GM12891 (cell line): ENCODE results near the gene TRIM36.

Source experiments
- DNase-seq: peaks from one replicate; pipeline ENCODE4 v3.0.0; 2011; ENCODE audit warnings: low spot score; ENCODE audit not compliant: insufficient read length
- FAIRE-seq: peaks from 2 replicates; lab custom pipeline; 2011; peaks lifted over from hg19 to GRCh38; lab: Jason Lieb, UNC
- PAX5 ChIP-seq: IDR thresholded peaks from 2 replicates; pipeline ENCODE4 v1.6.1; 2011; ENCODE audit warnings: low read length, moderate library complexity, mild to moderate bottlenecking; ENCODE audit not compliant: insufficient read depth, severe bottlenecking
- POLR2A ChIP-seq: IDR thresholded peaks from 2 replicates; pipeline ENCODE4 v1.6.1; 2011; ENCODE audit warnings: low read depth, low read length, control low read depth
- POLR2AphosphoS5 ChIP-seq: IDR thresholded peaks from 2 replicates; pipeline ENCODE4 v1.6.1; 2011; ENCODE audit warnings: low read depth, low read length, control low read depth
- POU2F2 ChIP-seq: IDR thresholded peaks from 2 replicates; pipeline ENCODE4 v1.6.1; 2011; ENCODE audit warnings: low read depth, mild to moderate bottlenecking, control low read depth, low read length, moderate library complexity
- SPI1 ChIP-seq: IDR thresholded peaks from 2 replicates; pipeline ENCODE4 v1.6.1; 2011; ENCODE audit warnings: low read depth, low read length, control low read depth
- TAF1 ChIP-seq: IDR thresholded peaks from 2 replicates; pipeline ENCODE4 v1.6.1; 2011; ENCODE audit warnings: low read depth, low read length, control low read depth

TRIM36 gene

GRCh38 chr5:115168829-115169486 lies 750 bp downstream of the TRIM36 start:
- TF ChIP-seq PAX5 (no peak), POLR2AphosphoS5 (no peak), TAF1 (no peak), SPI1 (no peak), POU2F2 (no peak), POLR2A (no peak)

GRCh38 chr5:115166744-115167393 lies 2.8 kb downstream of the TRIM36 start:
- no peak for DNase-seq
- TF ChIP-seq POU2F2 = no peak
- no peak for TF ChIP-seq TAF1
- no peak for TF ChIP-seq PAX5
- no peak for TF ChIP-seq SPI1
- no peak for TF ChIP-seq POLR2AphosphoS5
- no peak for TF ChIP-seq POLR2A
- FAIRE-seq = no peak

More at GRCh38 chr5:115168829-115169486, 750 bp downstream of the TRIM36 start:
- FAIRE-seq (no peak), DNase-seq (peak; percentile 21)

DNA sequence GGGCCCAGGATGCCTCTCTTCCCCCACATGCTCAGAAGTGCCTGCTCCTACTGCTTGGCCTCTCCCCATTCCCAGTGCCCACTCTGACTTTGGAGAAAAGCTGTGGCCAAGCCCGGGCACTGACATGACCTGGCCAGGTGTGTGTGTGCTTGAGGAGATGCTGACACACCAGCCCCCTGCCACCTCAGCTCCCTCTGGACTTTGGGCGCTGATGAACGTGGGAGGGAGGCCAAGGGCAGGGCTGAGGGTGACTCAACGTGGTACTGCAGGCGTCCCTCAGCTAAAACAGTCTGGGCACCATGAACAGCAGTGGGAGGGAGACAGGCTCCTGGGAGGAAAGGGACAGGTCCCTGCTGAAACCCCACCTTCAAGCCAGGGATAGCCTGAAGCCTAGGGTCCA lies 3.9 kb downstream of the TRIM36 start:
- TF ChIP-seq POU2F2 (no peak), SPI1 (no peak), PAX5 (no peak), POLR2A (no peak), TAF1 (no peak), POLR2AphosphoS5 (no peak)
- FAIRE-seq (no peak), DNase-seq (no peak)

GRCh38 chr5:115160975-115161475 lies 8.7 kb downstream of the TRIM36 start:
- no peak for FAIRE-seq
- TF ChIP-seq PAX5 (no peak), POLR2A (no peak), POLR2AphosphoS5 (no peak), POU2F2 (no peak), TAF1 (no peak), SPI1 (no peak)
- no peak for DNase-seq

DNA sequence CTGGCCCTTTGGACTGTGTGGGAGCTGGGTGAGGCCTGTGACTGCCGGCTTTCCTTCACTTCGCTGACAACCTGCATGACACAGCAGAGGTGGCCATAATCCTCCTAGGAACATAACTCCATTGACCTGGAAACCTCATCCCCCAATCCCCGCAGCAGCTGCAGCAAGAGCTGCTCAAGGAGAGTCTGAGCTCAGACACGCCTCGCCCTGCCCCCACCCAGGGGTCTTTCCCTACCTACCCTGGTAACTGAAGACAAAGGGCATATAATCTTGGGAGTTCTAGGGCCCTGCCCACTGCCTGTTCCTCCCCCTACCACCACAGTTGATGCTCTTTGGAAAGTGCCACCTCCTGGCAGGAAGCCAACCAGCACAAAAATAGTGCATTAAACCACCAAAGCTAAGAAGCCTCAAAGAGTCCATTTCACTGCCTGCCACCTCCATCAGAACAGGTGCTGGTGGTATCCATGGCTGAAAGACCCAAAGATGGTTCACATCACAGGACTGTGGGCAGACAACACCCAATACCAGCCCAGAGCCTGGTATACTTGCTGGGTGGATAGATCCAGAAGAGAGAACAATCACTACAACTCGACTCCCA lies 18.4 kb downstream of the TRIM36 start:
- TF ChIP-seq POLR2A (no peak), SPI1 (no peak), TAF1 (no peak), POLR2AphosphoS5 (no peak)
- no peak for FAIRE-seq
- no peak for DNase-seq

- no peak for FAIRE-seq
- DNase-seq = no peak
- TF ChIP-seq SPI1 = no peak
- no peak for TF ChIP-seq POLR2AphosphoS5
- no peak for TF ChIP-seq POLR2A
- TF ChIP-seq TAF1 = no peak
- no peak for TF ChIP-seq POU2F2
- TF ChIP-seq PAX5 = no peak
These were observed 19.2 kb downstream of the TRIM36 start for GRCh38 chr5:115150512-115150911.

DNA sequence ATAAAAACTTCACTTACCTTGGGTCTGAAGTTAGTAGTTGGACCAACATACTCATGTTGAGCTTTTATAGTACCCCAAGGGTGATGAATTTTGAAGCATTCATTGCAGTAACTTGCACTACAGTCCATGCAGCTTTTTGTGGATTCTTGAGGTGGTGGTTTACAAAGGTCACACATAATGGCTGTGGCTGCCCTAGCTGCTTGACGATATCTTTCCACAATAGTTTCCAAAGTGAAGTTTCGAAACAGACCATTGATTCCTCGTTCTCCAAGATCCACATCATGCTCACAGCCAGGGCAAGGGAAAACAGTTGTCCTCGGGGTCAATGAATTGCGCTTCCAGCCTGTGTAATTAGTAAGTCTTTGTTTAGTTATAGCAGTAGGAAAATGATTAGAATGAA lies 22.7 kb downstream of the TRIM36 start:
- TF ChIP-seq POLR2A = no peak
- TF ChIP-seq POU2F2 = no peak
- TF ChIP-seq PAX5 = no peak
- TF ChIP-seq POLR2AphosphoS5 = no peak
- no peak for TF ChIP-seq TAF1
- no peak for TF ChIP-seq SPI1
- FAIRE-seq (no peak), DNase-seq (no peak)

- DNase-seq = no peak
- no peak for TF ChIP-seq POU2F2
- TF ChIP-seq TAF1 = no peak
- no peak for TF ChIP-seq POLR2A
- TF ChIP-seq POLR2AphosphoS5 = no peak
- TF ChIP-seq SPI1 = no peak
- TF ChIP-seq PAX5 = no peak
- FAIRE-seq = no peak
These were observed 33.4 kb downstream of the TRIM36 start for GRCh38 chr5:115136294-115136693.

DNA sequence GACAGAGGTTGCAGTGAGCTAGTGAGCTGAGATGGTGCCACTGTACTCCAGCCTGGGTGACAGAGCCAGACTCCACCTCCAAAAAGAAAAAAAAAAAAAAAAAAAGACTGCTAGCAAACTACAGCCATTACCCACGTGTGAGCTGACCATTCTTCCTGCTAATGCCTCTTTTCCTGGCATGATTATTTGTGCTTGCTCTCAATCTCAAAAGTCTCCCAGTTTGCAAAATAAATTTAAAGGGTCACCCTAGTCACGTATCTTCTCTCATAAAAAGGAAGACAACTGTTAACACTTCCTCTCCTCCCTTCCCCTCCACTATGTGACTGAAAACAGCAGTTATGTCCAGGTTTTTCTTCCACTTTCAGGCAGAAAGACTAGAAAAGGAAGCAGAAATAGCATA lies 37.2 kb downstream of the TRIM36 start:
- FAIRE-seq (no peak), DNase-seq (no peak)
- TF ChIP-seq POLR2A = no peak
- no peak for TF ChIP-seq SPI1
- TF ChIP-seq PAX5 = no peak
- TF ChIP-seq POU2F2 = no peak
- no peak for TF ChIP-seq TAF1
- TF ChIP-seq POLR2AphosphoS5 = no peak
